ENCODE results near the gene ENPP5.

GRCh38 chr6:46204880-46205650 is 34.3 kb upstream of the ENPP5 start:
- no peak for TF ChIP-seq CTCF (IDR thresholded peaks at IDR 0.05; ENCODE audit: low read length)
- no peak for TF ChIP-seq EZH2 (IDR thresholded peaks at IDR 0.05; ENCODE audit: borderline replicate concordance, low read length)

All from OCI-LY1 (cell line).